GM19328 (cell line): ENCODE results near the gene SIM2.

Experiments
- ATAC-seq: cut with Tn5 transposase; IDR thresholded peaks from one replicate; pipeline ENCODE4 v1.9.1; 2021; ENCODE audit warnings: mild to moderate bottlenecking, moderate library complexity; ENCODE audit not compliant: unreplicated experiment

The SIM2 gene

DNA sequence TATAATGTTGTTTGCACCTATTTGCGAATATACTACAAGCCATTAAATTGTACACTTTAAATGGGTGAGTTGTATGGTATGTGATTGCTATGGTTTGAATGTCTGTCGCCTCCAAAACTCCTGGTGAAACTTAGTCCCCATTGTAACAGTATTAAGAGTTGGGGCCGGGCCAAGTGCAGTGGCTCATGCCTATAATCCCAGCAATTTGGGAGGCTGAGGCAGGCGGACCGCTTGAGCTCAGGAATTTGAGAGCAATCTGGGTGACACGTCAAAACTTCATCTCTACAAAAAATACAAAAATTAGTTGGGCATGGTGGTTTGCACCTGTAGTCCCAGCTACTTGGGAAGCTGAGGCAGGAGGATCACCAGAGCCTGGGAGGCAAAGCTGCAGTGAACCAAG is 12.0 kb upstream of the SIM2 start:
- no peak for ATAC-seq

DNA sequence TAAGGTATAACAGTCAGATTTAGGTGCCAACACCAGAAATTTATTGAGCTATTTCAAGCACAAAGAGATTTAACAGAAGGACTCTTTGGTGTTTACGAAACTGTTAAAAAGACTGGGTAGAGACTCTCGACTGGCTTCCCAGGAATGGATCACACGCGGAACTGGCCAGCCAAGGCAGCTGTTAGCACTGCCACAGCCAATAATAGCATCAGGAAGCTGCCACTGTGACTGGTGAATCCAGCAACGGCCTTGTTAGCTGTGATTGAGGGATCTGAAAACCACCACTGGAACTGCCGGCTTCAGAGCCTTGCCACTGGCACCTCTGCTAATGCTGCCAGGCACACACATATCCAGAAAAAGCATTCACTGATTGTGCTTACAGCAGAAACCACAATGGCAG is 10.6 kb upstream of the SIM2 start:
- ATAC-seq, result no peak

- ATAC-seq, result no peak
Measured at GRCh38 chr21:36689324-36689723, 9.6 kb upstream of the SIM2 start.

DNA sequence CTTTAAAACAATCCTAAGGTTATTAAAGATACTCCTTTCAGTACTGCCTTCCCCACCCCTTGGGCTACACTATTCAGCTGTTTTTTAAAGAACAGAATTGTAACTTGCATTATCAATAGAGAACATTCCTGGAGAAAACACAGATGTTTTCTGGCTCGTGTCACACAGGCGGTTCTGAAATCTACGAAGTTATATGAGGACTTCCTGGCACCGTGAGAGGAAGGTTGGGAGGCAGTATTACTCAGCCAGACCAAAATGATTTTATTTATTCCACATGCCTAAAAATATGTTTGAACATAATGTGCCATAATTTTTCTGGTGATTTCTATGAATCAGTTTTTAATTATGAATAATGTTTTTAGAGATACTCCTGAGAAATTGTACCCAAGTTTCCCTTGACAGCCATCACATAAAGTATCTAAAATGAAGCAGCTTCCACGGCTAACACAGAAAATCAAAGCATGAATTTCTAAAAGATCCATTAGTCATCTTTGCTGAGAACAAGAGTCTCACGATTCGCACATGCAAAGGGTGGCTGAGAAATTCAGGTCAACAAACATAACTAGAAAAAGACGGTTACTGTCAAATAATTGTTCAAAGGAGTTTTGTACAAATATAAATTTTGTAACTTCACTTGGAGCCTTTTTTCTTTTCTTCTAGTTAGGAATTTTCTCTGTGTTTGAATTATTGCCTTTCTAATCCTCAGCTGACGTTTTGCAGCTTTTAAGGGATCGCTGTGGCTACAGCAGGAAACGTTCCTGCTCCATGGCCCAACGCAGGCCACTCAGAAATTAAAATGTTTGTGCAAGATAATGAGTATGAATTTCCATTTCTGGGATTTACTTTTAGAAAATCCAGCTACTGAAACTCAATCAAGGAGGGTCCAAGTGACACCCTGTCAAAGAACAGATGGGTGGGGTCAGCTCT is 8.0 kb upstream of the SIM2 start:
- ATAC-seq, result no peak

GRCh38 chr21:36691555-36692041 is 7.3 kb upstream of the SIM2 start:
- no peak for ATAC-seq

DNA sequence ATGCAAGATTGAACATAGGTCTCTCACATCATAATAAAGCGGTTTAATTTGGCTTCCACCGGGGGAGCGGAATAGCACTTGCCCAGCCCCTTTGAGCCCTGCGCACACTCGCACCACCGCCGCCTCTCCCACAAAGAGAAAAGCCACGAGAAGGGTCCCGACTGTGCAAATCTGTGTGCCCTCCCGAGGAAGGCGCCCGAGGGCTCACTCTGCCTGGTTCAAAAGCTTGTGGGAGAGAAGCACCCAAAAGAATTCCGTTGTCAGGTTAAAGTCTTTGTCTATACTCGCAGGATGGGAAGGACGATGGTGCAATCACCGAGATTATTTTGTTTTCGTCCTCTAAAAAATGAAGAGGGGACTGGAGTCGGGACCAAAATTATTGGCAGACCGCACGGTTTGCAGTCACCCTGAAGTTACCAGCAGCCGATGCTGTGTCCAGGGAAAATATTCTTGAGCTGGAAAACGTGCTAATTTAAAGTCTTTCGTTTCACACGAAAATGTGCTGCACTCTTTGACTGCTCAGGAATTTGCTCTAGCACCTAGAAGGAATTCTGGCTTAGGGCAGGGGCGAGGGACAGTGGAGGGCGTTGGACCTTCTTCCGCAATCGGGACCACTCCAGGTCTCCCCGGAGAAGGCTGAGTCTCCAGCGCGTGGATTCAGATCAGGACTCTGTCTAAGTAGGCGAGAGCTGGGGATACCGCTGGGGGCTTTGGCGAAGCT is 6.6 kb upstream of the SIM2 start:
- no peak for ATAC-seq

- no peak for ATAC-seq
Measured at GRCh38 chr21:36692835-36693488, 6.0 kb upstream of the SIM2 start.

DNA sequence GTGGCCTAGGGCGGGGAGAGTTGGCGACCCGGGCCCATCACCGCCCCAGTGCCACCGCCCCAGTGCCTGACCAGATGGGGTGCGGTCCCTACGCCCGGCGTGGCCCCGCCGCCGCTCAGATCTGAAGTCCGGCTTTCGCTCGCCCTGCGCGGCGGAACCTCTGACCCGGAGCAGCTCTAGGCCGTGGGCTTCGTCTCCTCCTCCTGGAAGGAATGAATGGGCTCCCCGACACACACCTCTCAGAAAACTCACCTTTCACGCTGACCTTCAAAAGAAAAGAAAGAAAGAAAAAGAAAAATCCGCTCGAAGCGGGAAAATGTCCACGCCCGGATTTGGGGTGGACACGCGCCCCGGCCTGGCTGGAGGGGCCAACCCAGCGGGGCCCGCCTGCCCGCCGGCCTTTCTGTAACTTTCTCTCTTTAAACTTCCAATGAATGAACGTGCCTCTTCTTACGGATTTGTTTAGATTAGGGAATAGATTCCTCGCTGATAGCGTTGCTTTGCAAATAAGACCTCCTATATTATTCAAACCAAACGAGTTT is 5.4 kb upstream of the SIM2 start:
- no peak for ATAC-seq

DNA sequence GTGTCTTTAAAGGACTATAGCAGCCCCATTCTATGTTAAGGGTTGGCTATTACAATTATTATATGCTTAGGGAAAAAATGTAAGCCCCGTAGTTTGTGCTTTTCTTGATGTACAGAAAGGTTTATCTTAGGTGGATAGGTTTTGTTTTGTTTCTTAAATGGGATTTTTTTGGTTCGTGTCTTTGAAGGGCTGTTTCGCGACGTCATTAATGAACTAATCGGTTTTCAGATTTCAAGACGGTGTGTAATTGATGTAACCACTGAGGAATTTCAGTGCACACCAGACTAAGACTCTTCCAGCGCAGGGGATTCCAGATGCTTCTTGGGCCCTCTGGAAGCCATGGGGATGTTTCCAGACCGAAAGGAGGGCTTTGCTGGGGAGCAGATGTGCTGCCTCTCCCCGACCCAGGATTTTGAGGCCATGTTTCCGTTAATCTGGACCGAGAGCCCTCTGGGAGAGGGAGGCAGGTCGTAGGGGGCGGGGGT is 4.8 kb upstream of the SIM2 start:
- no peak for ATAC-seq

GRCh38 chr21:36694593-36695282 is 4.2 kb upstream of the SIM2 start:
- no peak for ATAC-seq

DNA sequence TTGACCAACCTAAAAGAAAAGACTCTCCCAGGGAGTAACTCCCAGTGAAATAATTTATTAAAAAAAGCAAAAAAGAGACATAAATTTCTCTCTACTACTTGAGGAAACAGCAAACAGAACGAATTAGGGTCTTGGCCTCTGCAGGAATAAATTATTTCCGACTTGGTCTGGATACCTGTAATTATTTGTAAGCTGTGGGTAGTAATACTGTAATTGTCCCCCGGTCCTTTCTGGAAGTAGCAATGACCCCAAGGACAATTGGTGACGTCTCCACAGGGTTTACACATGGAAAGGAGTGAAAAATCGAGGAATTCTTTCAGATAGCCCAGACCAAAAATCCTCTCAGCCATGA is 3.7 kb upstream of the SIM2 start:
- ATAC-seq, result no peak

- ATAC-seq, result no peak
Measured at GRCh38 chr21:36695671-36696389, 3.1 kb upstream of the SIM2 start.

- ATAC-seq, result no peak
Measured at GRCh38 chr21:36696390-36697059, 2.4 kb upstream of the SIM2 start.

DNA sequence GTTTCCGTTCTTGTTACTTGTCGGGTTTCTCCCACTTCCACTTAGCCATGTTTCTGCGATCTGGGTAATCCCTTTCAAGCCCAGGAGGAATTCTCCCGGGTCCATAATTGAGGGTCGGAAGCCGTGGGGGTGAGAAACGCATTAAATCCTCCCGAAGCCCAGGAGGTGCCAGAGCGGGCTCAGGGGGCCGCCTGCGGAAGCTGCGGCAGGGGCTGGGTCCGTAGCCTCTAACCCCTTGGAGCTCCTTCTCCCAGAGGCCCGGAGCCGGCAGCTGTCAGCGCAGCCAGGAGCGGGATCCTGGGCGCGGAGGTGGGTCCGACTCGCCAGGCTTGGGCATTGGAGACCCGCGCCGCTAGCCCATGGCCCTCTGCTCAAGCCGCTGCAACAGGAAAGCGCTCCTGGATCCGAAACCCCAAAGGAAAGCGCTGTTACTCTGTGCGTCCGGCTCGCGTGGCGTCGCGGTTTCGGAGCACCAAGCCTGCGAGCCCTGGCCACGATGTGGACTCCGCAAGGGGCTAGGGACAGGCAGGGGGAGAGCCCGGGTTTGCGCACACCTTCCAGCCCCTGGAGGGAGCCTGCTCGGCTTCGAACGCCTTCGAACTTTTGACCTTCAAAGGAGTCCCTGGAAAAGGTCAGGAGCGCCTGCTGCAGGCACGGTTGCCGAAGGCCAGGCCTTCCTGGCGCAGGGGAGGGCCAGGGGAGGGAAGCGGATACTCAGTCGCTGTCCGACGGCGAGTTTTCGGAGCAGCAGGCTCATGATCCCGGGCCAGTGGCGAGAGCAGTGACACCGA is 1.7 kb upstream of the SIM2 start:
- ATAC-seq, result no peak

- ATAC-seq, result no peak
Measured at GRCh38 chr21:36697851-36698384, 997 bp upstream of the SIM2 start.

- ATAC-seq, result no peak
Measured at GRCh38 chr21:36698385-36698980, 432 bp upstream of the SIM2 start.

DNA sequence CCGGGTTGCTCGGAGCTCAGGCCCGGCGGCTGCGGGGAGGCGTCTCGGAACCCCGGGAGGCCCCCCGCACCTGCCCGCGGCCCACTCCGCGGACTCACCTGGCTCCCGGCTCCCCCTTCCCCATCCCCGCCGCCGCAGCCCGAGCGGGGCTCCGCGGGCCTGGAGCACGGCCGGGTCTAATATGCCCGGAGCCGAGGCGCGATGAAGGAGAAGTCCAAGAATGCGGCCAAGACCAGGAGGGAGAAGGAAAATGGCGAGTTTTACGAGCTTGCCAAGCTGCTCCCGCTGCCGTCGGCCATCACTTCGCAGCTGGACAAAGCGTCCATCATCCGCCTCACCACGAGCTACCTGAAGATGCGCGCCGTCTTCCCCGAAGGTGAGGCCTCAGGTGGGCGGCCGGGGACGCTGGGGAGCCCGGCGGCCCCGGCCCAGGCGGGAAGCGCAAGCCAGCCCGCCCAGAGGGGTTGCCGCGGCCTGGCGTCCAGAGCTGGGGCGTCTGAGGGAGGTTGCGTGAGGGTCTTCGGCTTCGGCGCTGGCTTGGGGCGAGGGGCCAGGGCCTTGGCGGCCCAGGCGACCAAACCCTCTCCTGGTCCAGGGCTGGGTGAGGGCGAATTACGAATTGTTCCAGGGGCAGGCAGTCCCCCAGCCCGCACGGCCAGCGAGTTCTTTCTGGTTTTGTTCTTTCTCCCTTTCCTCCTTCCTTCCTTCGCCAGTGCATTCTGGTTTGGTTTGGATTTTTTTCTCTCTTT is 805 bp downstream of the SIM2 start:
- ATAC-seq, result no peak
